Neural cell (in vitro differentiated cells): ENCODE results near the gene CA5A. TPM values are rescaled to one million over a fixed set of nuclear protein-coding genes. Genes with fewer than 3 reads are reported as not detected.

Experiments used
- H2AFZ ChIP-seq: fragments of 200-600, 300-800 bp; sonication (generic), shearing (Covaris generic); 2 replicates; pipeline ENCODE4 v1.6.0; 2014; ENCODE audit warnings: low read depth, mild to moderate bottlenecking, antibody characterized with exemption, low read length, moderate library complexity
- H3F3A ChIP-seq: fragments of 200-600 bp; shearing (Covaris generic); 2 replicates; pipeline ENCODE4 v1.6.1; 2016; ENCODE audit warnings: mild to moderate bottlenecking, moderate library complexity, mixed read lengths, antibody characterized with exemption, low read length; ENCODE audit not compliant: insufficient read depth, poor library complexity, severe bottlenecking
- H3K27ac ChIP-seq: fragments of 200-600, 300-800 bp; sonication (generic), shearing (Covaris generic); 2 replicates; pipeline ENCODE4 v1.5.1; 2014; ENCODE audit warnings: mild to moderate bottlenecking, low read length, moderate library complexity
- H3K27me3 ChIP-seq: fragments of 300-800, 200-600 bp; sonication (generic), shearing (Covaris generic); 2 replicates; pipeline ENCODE4 v1.6.0; 2014; ENCODE audit warnings: mild to moderate bottlenecking, low read depth, low read length, moderate library complexity; ENCODE audit not compliant: insufficient read depth
- H3K36me3 ChIP-seq: fragments of 300-800, 200-600 bp; sonication (generic), shearing (Covaris generic); 2 replicates; pipeline ENCODE4 v1.5.1; 2014; ENCODE audit warnings: mild to moderate bottlenecking, antibody characterized with exemption, low read length, moderate library complexity; ENCODE audit not compliant: insufficient read depth
- H3K4me2 ChIP-seq: fragments of 300-800, 200-600 bp; sonication (generic), shearing (Covaris generic); 2 replicates; pipeline ENCODE4 v1.6.0; 2014; ENCODE audit warnings: mild to moderate bottlenecking, low read length
- H3K4me3 ChIP-seq: fragments of 300-800, 200-600 bp; sonication (generic), shearing (Covaris generic); 2 replicates; pipeline ENCODE4 v1.5.1; 2014; ENCODE audit warnings: mild to moderate bottlenecking, low read length, moderate library complexity
- H3K79me2 ChIP-seq: fragments of 200-600 bp; shearing (Covaris generic); replicated peaks from 2 replicates; pipeline ENCODE4 v1.6.0; 2014; ENCODE audit warnings: mild to moderate bottlenecking, low read length, moderate library complexity; ENCODE audit not compliant: insufficient read depth
- H3K9ac ChIP-seq: fragments of 300-800, 200-600 bp; sonication (generic), shearing (Covaris generic); 2 replicates; pipeline ENCODE4 v1.6.1; 2016; ENCODE audit warnings: mild to moderate bottlenecking, low read length, mixed read lengths
- H3K9me2 ChIP-seq: fragments of 200-600 bp; shearing (Covaris generic); 2 replicates; pipeline ENCODE4 v1.6.1; 2016; ENCODE audit warnings: mild to moderate bottlenecking, low read length, mixed read lengths; ENCODE audit not compliant: insufficient read depth
- H3K9me3 ChIP-seq: fragments of 200-600, 300-800 bp; sonication (generic), shearing (Covaris generic); 2 replicates; pipeline ENCODE4 v1.6.1; 2016; ENCODE audit warnings: mild to moderate bottlenecking, mixed run types, low read length, moderate library complexity, mixed read lengths
- H4K20me1 ChIP-seq: fragments of 200-600 bp; shearing (Covaris generic); 2 replicates; pipeline ENCODE4 v1.6.1; 2016; ENCODE audit warnings: mild to moderate bottlenecking, mixed run types; ENCODE audit not compliant: insufficient read depth
- EP300 ChIP-seq: fragments of 450-650 bp; conservative IDR thresholded peaks from 2 replicates; pipeline ENCODE4 v1.6.1; 2014; ENCODE audit warnings: antibody characterized with exemption, mild to moderate bottlenecking, moderate library complexity; ENCODE audit not compliant: poor library complexity, severe bottlenecking
- EZH2 ChIP-seq: fragments of 200-600, 300-800 bp; shearing (Covaris generic), sonication (generic); IDR thresholded peaks from 2 replicates; pipeline ENCODE4 v1.6.1; 2014; ENCODE audit warnings: antibody characterized with exemption, low read length, borderline replicate concordance, mild to moderate bottlenecking; ENCODE audit not compliant: insufficient read depth, poor library complexity, severe bottlenecking
- MXI1 ChIP-seq: fragments of 450-650 bp; conservative IDR thresholded peaks from 2 replicates; pipeline ENCODE4 v1.6.1; 2014; ENCODE audit warnings: antibody characterized with exemption, mild to moderate bottlenecking; ENCODE audit not compliant: poor library complexity, severe bottlenecking
- POLR2AphosphoS5 ChIP-seq: IDR thresholded peaks from 2 replicates; pipeline ENCODE4 v1.6.1; 2012
- RAD21 ChIP-seq: fragments of 450-650 bp; conservative IDR thresholded peaks from 2 replicates; pipeline ENCODE4 v1.6.1; 2014; ENCODE audit warnings: antibody characterized with exemption, mild to moderate bottlenecking, moderate library complexity
- SMC3 ChIP-seq: fragments of 450-650 bp; conservative IDR thresholded peaks from 2 replicates; pipeline ENCODE4 v1.6.1; 2014; ENCODE audit warnings: antibody characterized with exemption, mild to moderate bottlenecking, moderate library complexity; ENCODE audit not compliant: poor library complexity
- TAF1 ChIP-seq: IDR thresholded peaks from 2 replicates; pipeline ENCODE4 v1.6.1; 2012; ENCODE audit warnings: low read depth
- polyA plus RNA-seq: library from polyadenylated mRNA; depleted of rRNA; stranded (reverse); fragments of >200 nt; gene quantifications from 2 replicates; pipeline ENCODE4 v1.2.3, GENCODE V29; 2014
- TF ChIP-seq, protein P1 (sequence below): fragments of 450-650 bp; IDR thresholded peaks from 2 replicates; pipeline ENCODE4 v1.5.1; 2014; ENCODE audit warnings: antibody characterized with exemption, mild to moderate bottlenecking, moderate library complexity; ENCODE audit not compliant: poor library complexity, severe bottlenecking
- TF ChIP-seq, protein P2 (sequence below): IDR thresholded peaks from 2 replicates; pipeline ENCODE4 v1.6.1; 2012; ENCODE audit warnings: borderline replicate concordance

The CA5A gene
- polyA plus RNA-seq, 1 donor from 2014 or later = not detected

DNA sequence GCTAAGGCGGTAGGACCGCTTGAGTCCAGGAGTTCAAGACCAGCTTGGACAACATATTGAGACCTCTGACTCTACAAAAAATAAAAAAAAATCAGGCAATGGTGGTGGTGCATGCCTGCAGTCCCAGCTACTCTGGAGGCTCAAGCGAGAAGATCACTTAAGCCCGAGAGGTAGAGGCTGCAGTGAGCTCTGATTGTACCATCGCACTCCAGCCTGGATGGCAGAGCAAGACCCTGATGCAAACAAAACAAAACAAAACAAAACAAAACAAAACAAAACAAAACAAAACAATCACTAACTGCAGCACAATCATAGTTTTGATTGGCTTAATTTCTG lies 12.4 kb upstream of the CA5A start:
- H4K20me1 ChIP-seq = no peaks in the 10 kb centered on the region
- no peaks in the 10 kb centered on the region for H3K9me2 ChIP-seq
- no peak overlapping the region for H3K27ac ChIP-seq
- H2AFZ ChIP-seq = no peak overlapping the region
- H3F3A ChIP-seq = no peaks in the 10 kb centered on the region
- H3K9ac ChIP-seq = no peak overlapping the region
- H3K9me3 ChIP-seq = no peaks in the 10 kb centered on the region
- no peaks in the 10 kb centered on the region for H3K27me3 ChIP-seq
- peaks cover 17% of the 10 kb centered on the region for H3K79me2 ChIP-seq
- no peaks in the 10 kb centered on the region for H3K36me3 ChIP-seq
- H3K4me3 ChIP-seq = no peak overlapping the region
- no peak for TF ChIP-seq RAD21
- no peak for TF ChIP-seq EP300
- no peak for TF ChIP-seq MXI1
- no peak for TF ChIP-seq POLR2AphosphoS5
- no peak for TF ChIP-seq TAF1
- no peak for TF ChIP-seq EZH2
- no peak for TF ChIP-seq SMC3
- TF ChIP-seq, protein P1, sequence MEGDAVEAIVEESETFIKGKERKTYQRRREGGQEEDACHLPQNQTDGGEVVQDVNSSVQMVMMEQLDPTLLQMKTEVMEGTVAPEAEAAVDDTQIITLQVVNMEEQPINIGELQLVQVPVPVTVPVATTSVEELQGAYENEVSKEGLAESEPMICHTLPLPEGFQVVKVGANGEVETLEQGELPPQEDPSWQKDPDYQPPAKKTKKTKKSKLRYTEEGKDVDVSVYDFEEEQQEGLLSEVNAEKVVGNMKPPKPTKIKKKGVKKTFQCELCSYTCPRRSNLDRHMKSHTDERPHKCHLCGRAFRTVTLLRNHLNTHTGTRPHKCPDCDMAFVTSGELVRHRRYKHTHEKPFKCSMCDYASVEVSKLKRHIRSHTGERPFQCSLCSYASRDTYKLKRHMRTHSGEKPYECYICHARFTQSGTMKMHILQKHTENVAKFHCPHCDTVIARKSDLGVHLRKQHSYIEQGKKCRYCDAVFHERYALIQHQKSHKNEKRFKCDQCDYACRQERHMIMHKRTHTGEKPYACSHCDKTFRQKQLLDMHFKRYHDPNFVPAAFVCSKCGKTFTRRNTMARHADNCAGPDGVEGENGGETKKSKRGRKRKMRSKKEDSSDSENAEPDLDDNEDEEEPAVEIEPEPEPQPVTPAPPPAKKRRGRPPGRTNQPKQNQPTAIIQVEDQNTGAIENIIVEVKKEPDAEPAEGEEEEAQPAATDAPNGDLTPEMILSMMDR = no peak
- TF ChIP-seq, protein P2, sequence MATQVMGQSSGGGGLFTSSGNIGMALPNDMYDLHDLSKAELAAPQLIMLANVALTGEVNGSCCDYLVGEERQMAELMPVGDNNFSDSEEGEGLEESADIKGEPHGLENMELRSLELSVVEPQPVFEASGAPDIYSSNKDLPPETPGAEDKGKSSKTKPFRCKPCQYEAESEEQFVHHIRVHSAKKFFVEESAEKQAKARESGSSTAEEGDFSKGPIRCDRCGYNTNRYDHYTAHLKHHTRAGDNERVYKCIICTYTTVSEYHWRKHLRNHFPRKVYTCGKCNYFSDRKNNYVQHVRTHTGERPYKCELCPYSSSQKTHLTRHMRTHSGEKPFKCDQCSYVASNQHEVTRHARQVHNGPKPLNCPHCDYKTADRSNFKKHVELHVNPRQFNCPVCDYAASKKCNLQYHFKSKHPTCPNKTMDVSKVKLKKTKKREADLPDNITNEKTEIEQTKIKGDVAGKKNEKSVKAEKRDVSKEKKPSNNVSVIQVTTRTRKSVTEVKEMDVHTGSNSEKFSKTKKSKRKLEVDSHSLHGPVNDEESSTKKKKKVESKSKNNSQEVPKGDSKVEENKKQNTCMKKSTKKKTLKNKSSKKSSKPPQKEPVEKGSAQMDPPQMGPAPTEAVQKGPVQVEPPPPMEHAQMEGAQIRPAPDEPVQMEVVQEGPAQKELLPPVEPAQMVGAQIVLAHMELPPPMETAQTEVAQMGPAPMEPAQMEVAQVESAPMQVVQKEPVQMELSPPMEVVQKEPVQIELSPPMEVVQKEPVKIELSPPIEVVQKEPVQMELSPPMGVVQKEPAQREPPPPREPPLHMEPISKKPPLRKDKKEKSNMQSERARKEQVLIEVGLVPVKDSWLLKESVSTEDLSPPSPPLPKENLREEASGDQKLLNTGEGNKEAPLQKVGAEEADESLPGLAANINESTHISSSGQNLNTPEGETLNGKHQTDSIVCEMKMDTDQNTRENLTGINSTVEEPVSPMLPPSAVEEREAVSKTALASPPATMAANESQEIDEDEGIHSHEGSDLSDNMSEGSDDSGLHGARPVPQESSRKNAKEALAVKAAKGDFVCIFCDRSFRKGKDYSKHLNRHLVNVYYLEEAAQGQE = no peak
- no peak overlapping the region for H3K4me2 ChIP-seq

GRCh38 chr16:87948119-87948545 lies 11.8 kb upstream of the CA5A start:
- Histone ChIP-seq H3K27me3 (no peaks in the 10 kb centered on the region), H3K27ac (no peak overlapping the region), H3K79me2 (peaks cover 11% of the 10 kb centered on the region), H3K9me2 (no peaks in the 10 kb centered on the region), H3K9ac (no peak overlapping the region), H2AFZ (no peak overlapping the region), H3K9me3 (no peaks in the 10 kb centered on the region), H3K36me3 (no peaks in the 10 kb centered on the region), H4K20me1 (no peaks in the 10 kb centered on the region), H3K4me3 (no peak overlapping the region), H3F3A (no peaks in the 10 kb centered on the region), H3K4me2 (no peak overlapping the region)
- TF ChIP-seq TAF1 = no peak
- TF ChIP-seq, protein P1 = no peak
- TF ChIP-seq, protein P2 = no peak
- TF ChIP-seq POLR2AphosphoS5 = no peak
- TF ChIP-seq EP300 = no peak
- no peak for TF ChIP-seq SMC3
- TF ChIP-seq MXI1 = no peak
- TF ChIP-seq EZH2 = no peak
- TF ChIP-seq RAD21 = no peak
